ENCODE data around the gene DTYMK.

Gene DTYMK

DNA sequence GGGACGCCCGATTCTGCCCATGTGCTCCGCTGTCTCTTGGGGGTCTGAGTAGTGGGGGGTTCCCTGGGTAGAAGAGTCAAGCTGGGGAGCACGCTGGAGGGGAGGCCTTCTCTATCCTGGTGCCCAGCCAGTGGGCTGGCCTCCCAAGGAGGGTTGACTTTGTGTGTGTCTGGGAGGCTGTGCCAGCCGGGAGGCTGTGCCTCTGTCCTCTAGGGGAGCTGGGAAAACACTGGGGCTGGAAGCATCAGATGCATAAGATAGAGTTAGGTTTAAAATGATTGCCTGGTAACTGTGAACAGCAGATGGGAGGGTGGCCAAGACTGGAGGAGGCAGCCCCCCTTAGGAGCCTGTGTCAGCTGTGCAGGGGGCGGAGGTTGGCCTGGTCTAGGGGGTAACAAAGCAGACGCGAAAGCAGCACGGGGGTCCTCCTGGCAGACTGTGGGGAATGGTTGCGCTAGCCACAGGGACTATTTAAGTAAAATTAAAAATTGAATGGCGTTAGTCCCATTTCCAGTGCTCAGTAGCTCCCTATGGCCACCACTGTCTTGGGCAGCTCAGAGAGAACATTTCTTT, 16.5 kb upstream of the DTYMK start:
- DNase-seq, result no peak

GRCh38 chr2:241702155-241703031, 15.8 kb upstream of the DTYMK start:
- peak; percentile 88 for DNase-seq

- DNase-seq, result peak; percentile 98
Measured at GRCh38 chr2:241701399-241702154, 15.0 kb upstream of the DTYMK start, which contains the start of gene ING5. Gene ING5 (plus strand): TSS chr2:241702039. CDS start chr2:241702066, 27 bp downstream.

DNA sequence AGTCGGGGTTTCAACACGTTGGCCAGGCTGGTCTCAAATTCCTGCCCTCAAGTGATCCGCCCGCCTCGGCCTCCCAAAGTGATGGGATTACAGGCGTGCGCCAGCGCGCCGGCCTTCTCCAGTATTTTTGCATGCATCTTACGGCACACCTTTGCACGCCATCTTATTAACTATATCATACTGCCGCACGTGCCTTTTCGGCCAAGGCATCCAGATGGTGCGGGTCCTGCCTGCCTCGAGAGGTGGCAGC, 14.5 kb upstream of the DTYMK start:
- DNase-seq, result no peak

DNA sequence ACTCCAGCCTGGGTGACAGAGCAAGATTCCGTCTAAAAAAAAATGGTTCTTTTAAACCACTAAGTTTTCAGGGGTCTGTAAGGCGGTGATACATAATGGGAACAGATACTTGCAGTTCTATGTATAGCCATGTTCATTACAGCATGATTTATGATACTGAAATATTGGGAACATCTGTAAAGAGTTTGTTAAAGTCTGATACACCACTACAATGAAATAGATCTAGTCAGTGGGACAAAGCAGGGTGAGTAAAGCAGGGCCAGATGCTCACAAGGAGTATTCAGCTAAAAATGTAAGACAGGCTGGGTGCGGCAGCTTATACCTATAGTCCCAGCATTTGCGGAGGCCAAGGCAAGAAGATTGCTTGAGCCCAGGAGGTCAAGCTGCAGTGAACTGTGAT, 9.0 kb upstream of the DTYMK start:
- DNase-seq, result no peak

DNA sequence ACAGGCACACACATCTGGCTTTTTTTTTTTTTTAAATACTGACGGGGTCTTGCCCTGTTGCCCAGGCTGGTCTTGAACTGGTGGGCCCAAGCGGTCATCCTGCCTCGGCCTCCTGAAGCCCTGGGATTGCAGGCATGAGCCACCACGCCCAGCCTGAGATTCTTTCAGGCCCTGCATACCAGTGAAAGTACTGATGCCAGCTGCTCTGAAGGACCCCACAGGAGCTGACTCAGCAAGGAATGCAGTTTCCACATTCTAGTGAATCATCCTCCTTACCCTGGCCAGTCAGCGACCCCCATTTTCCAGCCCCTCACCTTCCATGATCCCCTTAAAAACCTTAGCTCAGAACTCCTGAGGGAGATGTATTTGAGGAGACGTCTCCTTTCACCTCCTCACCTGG, 5.8 kb upstream of the DTYMK start:
- DNase-seq, result no peak

DNA sequence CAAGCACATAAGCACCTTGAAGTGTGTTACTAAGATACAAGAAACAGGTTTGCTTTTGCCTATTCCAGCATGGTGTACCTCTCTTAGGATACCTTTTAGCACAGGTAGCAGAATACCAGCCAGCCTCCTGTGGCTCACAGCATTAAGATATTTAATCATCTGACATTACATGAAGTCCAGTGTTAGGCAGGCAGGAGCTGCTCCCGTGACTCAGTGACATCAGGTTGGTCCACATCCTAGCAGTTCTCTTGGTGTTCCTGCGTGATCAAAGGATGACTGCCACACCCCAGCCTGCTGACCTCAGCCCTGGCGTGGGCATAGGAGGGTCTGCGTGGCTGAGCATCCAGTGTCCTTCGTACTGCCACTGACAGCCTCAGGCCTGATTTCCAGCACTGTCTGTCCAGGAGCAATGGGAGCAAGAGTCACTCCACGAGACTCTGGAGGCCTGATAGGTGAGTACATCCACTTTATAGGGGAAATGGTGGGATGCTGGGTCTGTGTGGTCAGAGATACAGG, 3.6 kb upstream of the DTYMK start:
- DNase-seq, result no peak

DNA sequence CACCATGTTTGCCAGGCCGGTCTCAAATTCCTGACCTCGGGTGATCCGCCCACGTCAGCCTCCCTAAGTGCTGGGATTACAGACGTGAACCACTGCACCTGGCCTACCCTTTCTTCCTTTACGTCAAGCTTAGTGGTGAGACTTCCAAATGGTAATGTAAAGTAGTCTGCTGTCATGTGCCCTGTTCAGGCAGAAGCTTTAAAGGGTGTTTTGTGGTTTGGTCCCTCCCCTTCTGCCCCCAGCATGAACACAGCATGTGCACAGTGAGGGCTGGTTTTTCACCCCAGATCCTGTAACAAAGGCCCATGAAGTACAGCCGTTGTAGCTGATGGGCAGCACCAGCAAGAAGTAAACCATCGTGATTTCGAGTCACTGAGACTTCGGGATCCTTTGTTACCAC, 2.7 kb upstream of the DTYMK start:
- DNase-seq, result no peak

GRCh38 chr2:241686324-241686649, 328 bp downstream of the DTYMK start:
- DNase-seq, result peak; percentile 32

DNA sequence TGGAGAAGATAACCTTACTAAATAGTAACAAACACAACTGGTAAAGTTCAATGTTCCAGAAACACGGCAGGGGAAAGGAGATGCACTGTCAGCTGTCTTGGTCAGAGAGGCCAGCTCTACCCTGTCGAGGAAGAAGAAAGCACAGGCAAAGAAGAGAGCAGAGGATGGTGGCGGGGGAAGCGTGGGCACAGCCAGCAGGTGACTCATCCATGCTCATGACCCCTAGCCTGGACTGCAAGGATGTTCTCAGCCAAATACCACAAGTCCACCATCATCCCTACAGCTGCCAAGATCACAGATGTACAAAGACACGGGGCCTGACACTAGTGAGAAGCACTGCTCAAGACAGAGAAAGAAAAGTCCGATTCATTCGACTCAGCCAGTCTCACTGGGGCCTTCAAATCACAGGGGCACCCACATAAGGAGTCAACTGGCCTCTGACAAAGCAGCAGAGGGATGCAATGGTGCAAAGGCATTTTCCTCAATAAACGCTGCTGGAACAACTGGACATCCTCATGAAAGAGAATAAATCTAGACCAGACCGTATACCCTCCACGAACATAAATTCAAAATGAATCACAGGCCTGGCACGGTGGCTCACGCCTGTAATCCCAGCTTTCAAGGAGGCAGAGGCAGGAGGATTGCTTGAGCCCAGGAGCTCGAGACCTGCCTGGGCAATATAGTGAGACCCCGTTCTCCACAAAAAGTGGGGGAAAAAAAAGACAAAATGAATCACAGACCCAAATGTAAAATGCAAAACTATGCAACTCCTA, 5.6 kb downstream of the DTYMK start:
- no peak for DNase-seq

GRCh38 chr2:241680044-241680443, 6.6 kb downstream of the DTYMK start:
- no peak for DNase-seq

- DNase-seq, result no peak
Measured at GRCh38 chr2:241678784-241679540, 7.7 kb downstream of the DTYMK start.

DNA sequence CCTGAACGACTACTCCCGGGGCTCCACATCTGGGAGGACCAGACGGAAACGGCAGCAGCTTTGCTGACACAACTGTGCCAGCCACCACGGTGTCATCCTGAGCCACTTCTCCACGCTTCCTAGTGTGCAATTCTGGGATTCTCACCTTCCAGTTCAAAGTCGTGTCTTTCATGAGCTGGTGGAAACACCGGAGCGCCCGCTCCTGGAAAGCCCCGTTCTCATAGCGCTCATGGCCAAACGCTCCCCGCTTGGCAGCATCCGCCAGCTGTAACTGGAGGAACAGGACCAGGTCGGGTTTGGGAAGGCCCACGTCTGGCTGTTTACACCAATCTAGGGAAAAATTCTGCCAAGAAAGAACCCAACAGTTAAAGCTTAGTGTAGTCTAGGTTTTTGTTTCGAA, 8.3 kb downstream of the DTYMK start:
- DNase-seq, result no peak

GRCh38 chr2:241677392-241677791, 9.2 kb downstream of the DTYMK start:
- DNase-seq, result no peak

- no peak for DNase-seq
Measured at GRCh38 chr2:241676665-241677064, 9.9 kb downstream of the DTYMK start.

DNA sequence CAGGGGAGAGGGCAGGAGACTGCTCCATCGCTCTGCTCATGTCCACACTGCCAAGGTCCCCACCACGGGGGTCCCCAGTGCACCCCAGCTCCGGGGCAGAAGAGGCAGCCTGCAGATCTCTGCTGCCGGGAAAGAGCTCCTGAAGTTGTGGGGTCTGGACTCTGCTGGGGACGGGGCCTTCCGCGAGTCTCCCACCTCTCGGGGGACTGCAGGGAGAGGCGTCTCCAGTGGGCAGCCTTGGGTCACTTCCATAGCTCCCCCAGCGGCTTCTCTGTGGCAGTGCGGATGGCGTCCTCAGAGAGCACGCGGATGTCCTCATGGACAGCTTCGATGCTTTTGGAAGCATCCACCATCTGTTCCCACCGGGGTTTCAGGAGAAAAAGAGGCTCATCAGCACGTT, 10.7 kb downstream of the DTYMK start:
- no peak for DNase-seq

GRCh38 chr2:241673797-241674725, 12.6 kb downstream of the DTYMK start:
- no peak for DNase-seq

- DNase-seq, result no peak
Measured at GRCh38 chr2:241673189-241673663, 13.4 kb downstream of the DTYMK start.

DNA sequence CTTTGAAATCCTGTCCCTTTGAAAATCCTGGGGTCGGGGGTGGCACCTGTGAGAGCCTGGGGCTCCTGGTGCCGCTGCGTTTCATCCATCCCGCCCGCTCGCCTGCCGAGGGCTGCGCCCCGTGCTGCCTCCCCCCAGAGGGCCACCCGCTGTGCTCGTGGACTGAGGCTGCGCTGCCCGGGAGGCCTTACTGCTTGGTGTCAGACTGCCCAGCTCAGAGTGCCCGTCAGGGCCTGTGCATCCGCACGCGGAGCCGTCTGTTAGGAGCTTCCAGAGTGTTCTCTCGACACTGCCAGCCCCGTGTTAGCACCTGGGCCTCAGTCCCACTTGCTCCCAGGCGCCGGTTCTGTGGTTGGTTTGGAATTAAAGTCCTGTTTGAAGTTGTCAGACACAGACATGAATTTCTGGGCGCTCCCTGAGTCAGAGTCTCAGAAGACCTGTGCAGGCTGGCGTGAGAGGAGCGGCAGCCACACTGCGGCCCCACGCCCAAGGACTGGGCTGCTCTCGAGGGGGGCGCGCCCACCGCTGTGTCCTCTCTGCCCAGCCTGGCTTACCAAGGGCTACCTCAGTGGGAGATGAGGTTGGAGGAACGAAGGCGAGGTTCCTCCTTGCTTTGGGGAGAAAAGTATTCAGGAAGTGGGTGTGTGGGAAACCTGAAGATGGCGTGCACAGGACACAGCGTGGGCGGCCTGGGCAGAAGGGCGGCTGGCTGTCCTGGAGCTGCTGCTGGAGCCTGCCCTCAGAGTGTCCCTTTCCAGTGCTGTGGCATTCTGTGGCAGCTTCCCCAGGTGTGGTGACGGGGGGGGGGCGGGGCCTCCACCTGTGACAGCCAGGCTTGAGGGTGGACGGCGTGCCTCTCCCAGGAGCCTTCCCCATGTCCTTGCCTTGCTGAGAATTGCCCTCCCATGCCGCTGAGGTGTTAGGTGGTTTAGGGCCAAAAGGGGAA, 14.1 kb downstream of the DTYMK start:
- no peak for DNase-seq
